KBM-7 (cell line): ENCODE results near the gene KCNK5.
A peak's percentile ranks its signal among the peaks of the same experiment; 100 is the strongest.

Experiments
- DNase-seq: peaks from one replicate; pipeline ENCODE4 v3.0.0-alpha.2; 2015
- in situ Hi-C: fragments of 300-500 bp; cut with MboI; formaldehyde crosslinking; loops from 2 replicates; pipeline ENCODE4 v1.14.3; 2020; ENCODE audit warnings: low sequenced_read_pairs, low pct_unique_long_range_greater_than_20kb, mixed read lengths

The KCNK5 gene

DNA sequence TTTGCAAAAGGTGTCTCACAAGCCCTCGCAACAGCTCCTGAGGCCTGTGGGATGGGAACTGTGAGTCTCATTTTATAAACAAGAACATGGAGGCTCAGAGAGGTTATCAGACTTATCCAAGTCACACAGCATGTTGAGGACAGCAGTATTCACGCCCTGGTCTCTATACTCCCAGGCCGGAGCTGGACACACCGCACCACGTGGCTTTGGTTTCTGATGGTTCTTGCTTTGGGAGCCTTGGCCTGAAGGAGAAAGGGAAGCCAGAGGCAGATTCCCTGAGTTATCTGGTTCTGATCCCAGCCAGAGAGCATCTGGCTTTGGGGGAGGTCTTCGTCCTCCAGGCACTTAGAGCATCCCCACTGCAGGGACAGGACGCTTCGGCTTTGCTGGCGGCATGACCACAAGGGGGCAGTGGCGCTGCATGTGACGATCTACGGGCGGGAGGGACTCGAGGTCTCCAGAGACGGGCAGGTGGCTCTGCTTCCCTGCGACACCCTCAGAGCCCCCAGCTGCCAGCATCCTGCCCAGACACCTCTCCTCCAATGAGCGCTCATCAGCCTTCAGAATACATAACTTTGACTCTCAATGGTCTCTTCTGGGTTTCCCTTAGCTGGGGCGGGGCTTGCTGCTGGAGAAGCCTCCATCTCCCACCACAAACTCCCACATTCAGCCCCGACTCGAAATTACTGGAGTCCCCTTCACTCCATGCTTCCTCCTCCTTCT, 62.9 kb downstream of the KCNK5 start:
- in situ Hi-C loops, result loop anchor here (5.0 kb wide), 1 partner anchor 136 kb away; no protein-coding TSS in a partner anchor
- DNase-seq, result peak; percentile 84

DNA sequence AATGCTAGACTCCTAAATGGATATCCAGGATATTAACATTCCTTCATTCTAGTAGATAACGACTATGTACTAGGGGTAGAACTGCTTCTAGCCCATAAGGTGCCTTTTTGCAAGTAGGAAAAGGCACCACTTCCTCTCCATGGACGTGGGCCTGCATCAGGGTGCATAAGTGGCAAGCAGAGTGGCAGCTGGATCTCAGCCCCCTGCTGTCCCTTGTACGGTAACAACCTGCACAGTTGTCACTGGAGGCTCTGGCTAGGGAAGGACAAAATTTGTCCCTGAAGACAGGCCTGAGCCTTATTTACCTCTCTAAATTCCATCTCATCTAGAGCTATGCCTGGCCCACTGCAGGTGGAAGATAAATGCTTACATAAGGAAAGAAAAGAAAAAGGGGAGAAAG, 71.8 kb downstream of the KCNK5 start:
- DNase-seq, result no peak
- in situ Hi-C loops, result no loop called here

DNA sequence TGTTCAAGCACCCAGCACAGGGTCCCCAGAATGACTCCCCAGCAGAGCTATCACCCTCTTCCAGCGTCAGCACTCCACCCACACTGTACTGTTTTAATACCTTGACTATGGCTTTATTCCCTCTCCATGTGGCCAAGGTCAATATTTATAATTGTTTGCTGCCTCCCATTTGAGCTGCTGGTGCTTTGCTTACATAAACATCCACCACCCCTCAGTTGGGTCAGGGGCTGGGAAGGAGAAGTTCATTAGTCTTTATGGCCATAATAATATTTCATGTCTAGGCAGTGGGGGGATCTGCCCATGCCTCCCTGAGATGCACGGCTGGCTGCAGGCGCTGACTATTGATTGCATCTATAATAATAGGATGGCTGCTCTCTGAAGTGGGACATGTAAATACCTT, 72.5 kb downstream of the KCNK5 start:
- no peak for DNase-seq

DNA sequence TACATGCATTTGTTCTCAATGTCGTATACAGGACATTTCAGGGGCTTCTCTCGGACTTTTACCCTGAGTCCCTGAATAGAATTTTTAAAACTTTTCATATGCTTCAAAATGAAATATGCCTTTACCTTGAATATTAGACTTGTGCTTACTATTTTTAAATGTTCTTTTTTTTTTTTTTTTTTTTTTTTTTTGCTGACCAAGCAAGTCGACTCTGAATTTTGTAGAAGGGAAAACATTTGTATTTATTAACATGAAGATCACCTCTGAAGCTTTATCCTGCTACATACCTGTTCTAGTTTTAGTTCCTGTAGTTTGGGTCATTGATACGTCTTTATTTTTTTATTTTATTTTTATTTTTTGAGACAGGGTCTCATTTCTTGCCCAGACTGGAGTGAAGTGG, 74.6 kb downstream of the KCNK5 start:
- in situ Hi-C loops, result no loop called here
- no peak for DNase-seq

More for the DNA sequence above, 72.5 kb downstream of the KCNK5 start:
- in situ Hi-C loops, result no loop called here

DNA sequence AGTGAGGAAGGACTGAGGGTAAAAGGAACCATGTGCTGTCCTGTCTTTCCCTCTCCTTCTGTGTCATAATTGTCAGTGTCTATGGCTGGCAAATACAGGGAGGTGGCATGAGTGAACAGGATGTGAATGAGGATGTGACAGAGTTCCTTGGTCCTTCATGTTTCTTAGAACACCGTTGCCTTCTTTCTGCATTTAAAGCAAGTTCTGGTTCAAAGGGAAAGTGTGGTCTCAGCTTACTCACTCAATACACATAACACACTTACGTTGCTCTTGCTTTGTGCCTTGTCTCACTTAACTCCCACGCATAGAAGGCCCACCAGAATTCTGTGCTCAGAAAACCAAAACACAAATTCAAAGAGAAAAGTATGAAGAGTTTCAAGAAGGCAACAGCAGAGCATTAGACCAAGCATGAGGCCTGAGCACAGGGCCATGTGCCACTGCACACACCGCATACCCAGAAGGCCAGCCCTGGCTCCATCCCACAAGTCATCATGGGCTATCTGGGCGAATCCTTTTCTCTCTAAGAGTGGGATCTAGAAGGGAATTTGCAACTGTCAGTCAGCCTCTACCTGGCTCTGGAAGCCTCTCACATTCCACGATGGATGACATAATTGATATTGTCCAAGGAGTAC, 75.4 kb downstream of the KCNK5 start:
- DNase-seq, result no peak
- in situ Hi-C loops, result no loop called here

DNA sequence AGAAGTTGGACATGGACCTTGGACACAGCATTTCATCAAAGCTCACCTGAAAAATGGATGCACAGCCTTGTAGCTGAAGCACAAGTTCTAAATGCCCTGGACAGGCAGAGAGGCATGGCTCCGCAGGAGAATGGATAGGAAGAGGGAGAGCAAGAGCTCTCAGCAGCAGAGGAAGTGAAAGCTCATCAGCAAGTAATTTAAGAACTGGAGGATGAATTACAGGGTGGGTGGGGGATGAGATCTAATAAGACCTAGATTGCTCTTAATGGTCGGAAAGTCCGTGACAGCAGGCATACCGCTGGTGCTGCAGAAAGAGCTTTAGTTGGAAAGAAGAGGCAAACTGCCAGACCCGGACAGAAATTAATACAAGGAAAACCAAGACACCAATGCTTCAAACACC, 77.0 kb downstream of the KCNK5 start:
- in situ Hi-C loops, result no loop called here
- DNase-seq, result no peak

DNA sequence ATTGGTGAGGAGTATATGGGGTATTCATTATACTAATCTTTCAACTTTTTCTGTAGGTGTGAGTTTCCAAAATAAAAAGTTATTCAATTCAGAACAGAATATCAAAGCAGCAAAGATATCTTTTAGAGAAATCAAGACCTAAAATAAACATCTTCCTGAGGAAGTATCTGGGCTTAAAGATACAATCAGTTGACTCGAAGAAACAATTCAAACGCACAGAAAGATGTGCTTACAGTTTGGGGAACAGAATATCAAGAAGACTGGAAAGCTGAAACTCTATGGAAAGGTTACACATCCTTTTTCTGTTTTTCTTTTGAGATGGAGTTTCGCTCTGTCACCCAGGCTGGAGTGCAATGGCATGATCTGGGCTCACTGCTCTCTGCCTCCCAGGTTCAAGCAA, 78.1 kb downstream of the KCNK5 start:
- in situ Hi-C loops, result no loop called here

DNA sequence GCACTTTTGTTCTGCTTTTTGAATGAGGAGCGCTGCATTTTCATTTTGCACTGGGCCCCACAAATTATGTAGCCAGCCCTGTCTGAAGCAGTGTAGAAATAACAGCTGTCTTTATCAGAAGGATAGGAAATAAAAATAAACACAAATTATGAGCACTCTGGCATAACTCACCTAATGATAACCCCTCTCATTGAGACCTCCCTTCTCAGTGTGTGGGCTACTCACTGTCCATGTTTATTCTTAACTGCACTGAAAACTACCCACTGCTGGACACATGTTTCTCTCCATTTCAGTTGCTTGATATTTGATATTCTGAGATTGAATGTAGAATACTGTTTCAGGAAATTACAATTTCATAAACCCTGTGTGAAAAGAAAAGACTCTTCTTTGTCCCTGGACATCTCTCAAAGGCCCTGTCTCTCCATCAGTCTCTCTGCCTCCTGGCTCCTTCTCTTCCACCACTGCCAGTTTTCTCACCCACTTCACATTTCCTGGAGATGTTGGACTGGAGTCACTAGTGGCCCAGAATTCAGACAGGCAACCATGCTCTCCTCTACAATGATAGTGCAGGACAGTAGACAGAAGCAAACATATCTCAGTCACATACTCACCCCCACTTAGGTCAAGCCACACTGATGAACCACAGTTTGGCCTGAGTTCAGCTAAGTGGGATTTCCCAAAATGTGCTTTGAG, 84.6 kb downstream of the KCNK5 start:
- in situ Hi-C loops, result no loop called here
- DNase-seq, result no peak

More for the DNA sequence above, 78.1 kb downstream of the KCNK5 start:
- no peak for DNase-seq

DNA sequence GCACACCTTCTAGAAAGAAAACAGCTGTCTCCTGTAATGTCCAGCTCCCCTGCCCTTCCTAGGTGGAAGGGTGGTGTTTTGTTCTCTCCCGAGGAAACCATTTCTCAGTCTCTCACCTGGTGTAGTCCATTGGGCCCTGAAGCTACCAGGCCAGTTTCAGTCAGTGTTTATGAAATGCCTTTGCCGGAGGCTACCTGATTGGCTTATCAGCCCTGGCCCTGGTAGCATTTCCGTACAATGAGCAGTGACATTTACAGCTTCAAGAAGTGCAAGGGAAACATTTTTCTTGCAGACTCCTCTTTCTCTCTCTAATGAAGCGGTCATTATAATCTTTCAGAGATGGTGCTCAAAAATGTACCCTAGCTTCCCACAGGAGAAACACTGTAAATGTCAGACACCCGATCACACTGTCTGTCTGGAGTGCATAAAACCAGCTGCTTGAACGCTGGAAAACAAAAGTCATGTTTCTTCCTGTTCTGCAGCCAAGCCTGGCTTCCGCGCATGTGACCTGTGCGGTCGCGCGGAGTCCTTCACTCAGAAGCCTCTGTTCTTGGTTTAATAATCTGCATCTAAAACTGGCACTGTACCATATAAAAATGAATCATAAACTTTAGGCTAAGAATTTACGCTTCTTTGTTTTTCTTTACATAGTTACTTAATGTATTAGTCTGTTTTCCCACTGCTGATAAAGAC, 85.9 kb downstream of the KCNK5 start:
- no peak for DNase-seq
- in situ Hi-C loops, result no loop called here

DNA sequence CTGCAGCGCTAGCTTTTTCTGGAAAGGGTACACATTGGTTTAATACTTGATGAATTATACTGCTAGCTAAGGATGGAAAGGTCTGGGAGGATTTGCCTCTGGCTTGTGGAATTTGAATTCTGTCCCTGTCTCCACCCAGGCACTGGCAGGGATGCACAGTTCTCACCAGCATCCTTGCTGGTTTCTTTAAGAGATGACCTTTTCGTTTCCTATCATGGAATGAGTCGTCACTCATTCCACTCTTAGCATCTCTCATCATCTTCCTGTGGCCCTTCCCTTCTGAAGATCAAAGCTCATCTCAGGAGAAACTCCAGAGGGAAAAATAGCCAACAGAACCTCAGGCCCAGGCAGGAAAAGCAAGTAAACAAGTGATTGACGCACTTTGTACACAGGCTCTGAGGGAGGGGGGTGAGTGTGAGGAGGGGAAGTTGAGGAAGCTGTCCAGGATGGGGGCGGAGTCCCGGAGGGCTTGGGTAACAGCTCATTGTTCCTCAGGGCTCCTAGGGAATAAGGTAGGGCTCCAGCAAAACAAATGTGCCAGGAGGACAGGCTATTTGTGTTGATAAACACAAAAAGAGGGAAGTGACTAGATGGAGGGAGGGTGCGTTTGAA, 88.6 kb downstream of the KCNK5 start:
- in situ Hi-C loops, result no loop called here
- no peak for DNase-seq
